ENCODE measurements around the gene EFNA1.

Gene EFNA1

DNA sequence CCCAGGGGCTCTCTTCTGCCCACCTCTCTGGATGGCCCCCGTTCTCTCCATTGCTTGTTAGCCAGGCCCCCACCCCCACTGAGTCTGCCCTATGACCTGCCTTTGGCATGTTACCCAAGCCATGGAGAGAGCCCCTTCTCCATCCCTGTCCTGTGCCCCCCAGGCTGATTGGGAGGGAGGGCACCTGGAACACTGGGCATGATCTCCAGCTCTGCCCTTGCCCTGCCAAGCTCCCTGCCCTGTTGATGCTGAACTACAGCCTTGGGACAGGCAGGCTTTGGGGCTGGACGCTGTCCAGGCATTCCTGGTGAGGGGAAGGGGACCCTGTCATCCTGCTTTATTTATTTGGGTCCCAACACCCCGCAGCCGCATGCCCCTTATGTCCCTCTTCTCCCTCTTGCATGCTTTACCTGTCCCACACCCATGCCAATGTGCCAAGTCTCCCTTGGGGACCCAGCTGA, 56.7 kb downstream of the EFNA1 start:
- no peak for DNase-seq (ENCODE audit: extremely low spot score)
- TF ChIP-seq ZNF384 (IDR thresholded peaks at IDR 0.05) (no peak), L3MBTL2 (conservative IDR thresholded peaks at IDR 0.05) (no peak), FOXK2 (IDR thresholded peaks at IDR 0.05) (no peak), PKNOX1 (IDR thresholded peaks at IDR 0.05) (no peak)
- POLR2A ChIA-PET, result interaction anchor here (1.3 kb wide), 2 partner anchors 9 to 10 kb away, joined by 7 to 11 read pairs; no protein-coding TSS in a partner anchor
- CTCF ChIA-PET, result interaction anchor here (1.0 to 1.9 kb wide), 2 partner anchors 9 to 11 kb away, joined by 3 to 7 read pairs; partner anchors contain the start of gene KRTCAP2
